ENCODE data around the gene ZNF195.
"Not testable (repeated sequence)": the region's sequence is repeated elsewhere in the genome, so short reads cannot be mapped to it uniquely, and the experiment has no call there.

The ZNF195 gene

DNA sequence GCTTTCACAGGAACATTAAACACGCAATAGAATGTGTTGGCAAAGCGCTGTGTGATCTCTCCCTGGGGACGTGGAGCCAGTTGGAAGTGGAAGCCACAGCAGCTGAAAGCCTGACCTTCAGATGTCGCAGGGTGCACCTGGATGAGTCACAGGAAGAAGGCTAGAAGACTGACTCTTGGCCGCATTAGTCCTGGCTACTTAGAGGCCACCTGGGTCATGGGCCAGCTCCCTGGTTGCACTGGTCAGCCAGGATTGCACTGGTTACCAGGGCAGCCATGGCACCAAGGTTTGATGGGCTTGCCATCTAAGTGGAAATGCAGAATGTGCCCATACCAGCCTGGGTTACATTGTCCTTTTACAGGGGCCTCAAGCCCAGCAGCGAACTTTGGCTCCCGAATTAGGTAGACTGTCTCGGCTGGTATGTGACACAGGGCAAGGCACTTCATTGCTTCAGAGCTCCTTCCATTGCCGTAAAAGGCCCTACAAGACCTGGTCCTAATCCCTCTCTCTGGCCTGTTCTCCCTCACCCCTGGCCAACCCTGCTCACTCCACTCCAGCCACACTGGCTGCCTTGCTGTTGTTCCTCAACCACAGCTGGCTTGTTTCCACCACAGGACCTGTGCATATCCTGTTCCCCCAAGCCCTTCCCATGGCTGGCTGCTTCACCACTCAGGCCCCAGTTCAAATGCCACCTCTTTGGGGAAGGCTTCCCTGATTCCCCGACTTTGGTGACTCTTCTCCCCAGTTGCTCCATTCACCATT is 41.5 kb upstream of the ZNF195 start:
- CTCF ChIA-PET: interaction anchor here (0.7 kb wide), 1 partner anchor 79 kb away, joined by 3 read pairs; no protein-coding TSS in a partner anchor
- H3K9me3 ChIP-seq (ENCODE audit: control insufficient read depth, insufficient read depth, low read depth, low read length); H3K4me3 ChIP-seq (ENCODE audit: low read depth, low read length); POLR2A ChIA-PET; H3K4me1 ChIP-seq (ENCODE audit: control insufficient read depth, insufficient read depth, low read length); H3K27ac ChIP-seq (ENCODE audit: extremely low read depth, low read depth, low read length); H3K36me3 ChIP-seq (ENCODE audit: control insufficient read depth in 2 of 2, insufficient read depth in 1 of 2, low read length in 2 of 2): not testable (repeated sequence)
- peak; percentile 46; the same call in 1 of the 2 replicates for TF ChIP-seq ZNF623 (tag by site-specific recombination; IDR thresholded peaks at IDR 0.05)

DNA sequence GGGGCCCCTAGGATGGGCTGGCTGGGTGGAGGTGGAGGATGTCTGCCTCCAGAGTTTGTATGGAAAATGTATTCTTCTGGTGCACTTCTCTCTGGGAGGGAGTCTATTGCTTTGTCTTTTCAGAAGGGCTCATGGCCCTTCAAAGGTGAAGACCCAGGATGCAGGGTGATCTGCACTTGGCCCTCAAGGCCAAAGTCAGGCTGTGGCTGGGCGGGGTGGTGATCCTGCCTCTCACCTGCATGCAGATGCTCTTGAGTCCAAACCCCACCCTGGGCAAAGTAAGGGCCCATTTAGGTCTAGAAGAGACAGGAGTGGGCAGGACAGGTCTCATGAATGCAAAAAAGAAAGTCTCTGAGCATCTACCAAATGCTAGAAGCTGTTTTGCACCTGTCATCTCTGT is 40.5 kb upstream of the ZNF195 start:
- H3K36me3 ChIP-seq (ENCODE audit: control insufficient read depth in 2 of 2, insufficient read depth in 1 of 2, low read length in 2 of 2); H3K27ac ChIP-seq (ENCODE audit: extremely low read depth, low read depth, low read length); H3K4me1 ChIP-seq (ENCODE audit: control insufficient read depth, insufficient read depth, low read length); H3K9me3 ChIP-seq (ENCODE audit: control insufficient read depth, insufficient read depth, low read depth, low read length); H3K4me3 ChIP-seq (ENCODE audit: low read depth, low read length); POLR2A ChIA-PET: not testable (repeated sequence)
- CTCF ChIA-PET: interaction anchor here (1.5 kb wide), 1 partner anchor 11 kb away, joined by 3 read pairs; no protein-coding TSS in a partner anchor

DNA sequence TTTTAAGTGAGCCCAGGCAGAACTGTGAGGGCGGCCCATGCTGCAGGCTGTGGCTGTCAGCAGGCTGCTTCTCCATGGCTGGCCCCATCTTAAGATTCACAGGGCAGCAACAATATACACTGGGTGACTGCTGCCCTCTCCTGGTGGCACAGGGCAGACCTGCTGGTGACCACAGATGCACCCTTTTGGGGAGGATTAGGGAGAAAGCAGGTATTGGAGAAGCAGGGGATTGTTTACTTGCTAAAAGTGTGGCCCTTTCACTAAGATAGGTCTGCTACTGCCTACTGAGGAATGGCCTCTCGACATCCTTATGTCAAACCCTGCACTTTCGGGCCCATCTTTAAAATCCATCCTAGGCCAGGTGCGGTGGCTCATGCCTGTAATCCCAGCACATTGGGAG is 38.1 kb upstream of the ZNF195 start:
- H3K36me3 ChIP-seq (ENCODE audit: control insufficient read depth in 2 of 2, insufficient read depth in 1 of 2, low read length in 2 of 2); H3K4me1 ChIP-seq (ENCODE audit: control insufficient read depth, insufficient read depth, low read length); H3K27ac ChIP-seq (ENCODE audit: extremely low read depth, low read depth, low read length); POLR2A ChIA-PET; H3K4me3 ChIP-seq (ENCODE audit: low read depth, low read length); H3K9me3 ChIP-seq (ENCODE audit: control insufficient read depth, insufficient read depth, low read depth, low read length): not testable (repeated sequence)
- CTCF ChIA-PET: interaction anchor here (1.0 to 2.7 kb wide), 2 partner anchors 75 to 76 kb away, joined by 14 read pairs; no protein-coding TSS in a partner anchor
- TF ChIP-seq, protein P1, sequence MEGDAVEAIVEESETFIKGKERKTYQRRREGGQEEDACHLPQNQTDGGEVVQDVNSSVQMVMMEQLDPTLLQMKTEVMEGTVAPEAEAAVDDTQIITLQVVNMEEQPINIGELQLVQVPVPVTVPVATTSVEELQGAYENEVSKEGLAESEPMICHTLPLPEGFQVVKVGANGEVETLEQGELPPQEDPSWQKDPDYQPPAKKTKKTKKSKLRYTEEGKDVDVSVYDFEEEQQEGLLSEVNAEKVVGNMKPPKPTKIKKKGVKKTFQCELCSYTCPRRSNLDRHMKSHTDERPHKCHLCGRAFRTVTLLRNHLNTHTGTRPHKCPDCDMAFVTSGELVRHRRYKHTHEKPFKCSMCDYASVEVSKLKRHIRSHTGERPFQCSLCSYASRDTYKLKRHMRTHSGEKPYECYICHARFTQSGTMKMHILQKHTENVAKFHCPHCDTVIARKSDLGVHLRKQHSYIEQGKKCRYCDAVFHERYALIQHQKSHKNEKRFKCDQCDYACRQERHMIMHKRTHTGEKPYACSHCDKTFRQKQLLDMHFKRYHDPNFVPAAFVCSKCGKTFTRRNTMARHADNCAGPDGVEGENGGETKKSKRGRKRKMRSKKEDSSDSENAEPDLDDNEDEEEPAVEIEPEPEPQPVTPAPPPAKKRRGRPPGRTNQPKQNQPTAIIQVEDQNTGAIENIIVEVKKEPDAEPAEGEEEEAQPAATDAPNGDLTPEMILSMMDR (tag by site-specific recombination; IDR thresholded peaks at IDR 0.05): peak; percentile 55
- peak; percentile 67 for TF ChIP-seq ZNF654 (tag by site-specific recombination; IDR thresholded peaks at IDR 0.05; ENCODE audit: low read depth)

DNA sequence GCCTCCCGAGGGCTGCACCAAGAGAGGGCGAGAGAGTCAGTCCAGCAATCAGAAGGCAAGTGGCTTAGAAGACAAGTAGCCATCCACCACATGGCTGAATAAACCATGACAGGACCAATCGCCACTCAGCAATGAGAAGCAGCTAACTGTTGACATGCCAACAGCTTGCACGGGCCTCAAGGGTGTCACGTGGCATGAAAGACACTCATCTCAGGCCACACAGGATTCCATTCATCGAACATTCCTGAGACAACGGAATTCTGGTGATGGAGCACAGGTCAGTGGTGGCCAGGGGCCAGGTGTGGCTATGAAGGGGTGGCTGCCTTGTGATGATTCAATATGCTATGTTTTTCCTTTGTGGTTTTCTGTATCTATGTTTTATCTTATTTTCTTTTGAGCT is 36.4 kb upstream of the ZNF195 start:
- CTCF ChIA-PET: interaction anchor here (2.7 kb wide), 1 partner anchor 74 kb away, joined by 14 read pairs; no protein-coding TSS in a partner anchor
- H3K27ac ChIP-seq (ENCODE audit: extremely low read depth, low read depth, low read length); H3K4me3 ChIP-seq (ENCODE audit: low read depth, low read length); POLR2A ChIA-PET; H3K9me3 ChIP-seq (ENCODE audit: control insufficient read depth, insufficient read depth, low read depth, low read length); H3K4me1 ChIP-seq (ENCODE audit: control insufficient read depth, insufficient read depth, low read length); H3K36me3 ChIP-seq (ENCODE audit: control insufficient read depth in 2 of 2, insufficient read depth in 1 of 2, low read length in 2 of 2): not testable (repeated sequence)

DNA sequence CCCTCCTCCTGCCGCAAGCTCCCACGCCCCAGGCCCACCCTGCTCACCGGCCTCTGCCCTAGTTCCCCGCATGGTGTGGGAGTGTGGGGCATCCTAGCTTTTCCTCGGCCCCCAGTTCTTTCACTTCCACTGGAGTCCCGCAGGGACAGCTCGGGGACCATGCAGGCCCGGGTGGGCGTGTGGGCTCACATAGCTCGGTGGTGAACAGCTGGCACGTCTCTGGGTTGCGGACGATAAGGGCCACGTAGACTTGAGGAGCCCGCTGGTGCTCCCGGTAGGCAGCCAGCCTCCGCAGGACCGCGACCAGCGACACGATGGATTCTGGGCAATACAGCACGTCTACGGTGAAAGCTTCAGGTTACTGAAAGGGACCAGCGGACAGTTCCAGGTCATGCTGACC is 34.7 kb upstream of the ZNF195 start:
- H3K4me3 ChIP-seq (ENCODE audit: low read depth, low read length); H3K27ac ChIP-seq (ENCODE audit: extremely low read depth, low read depth, low read length); H3K4me1 ChIP-seq (ENCODE audit: control insufficient read depth, insufficient read depth, low read length); H3K36me3 ChIP-seq (ENCODE audit: control insufficient read depth in 2 of 2, insufficient read depth in 1 of 2, low read length in 2 of 2); POLR2A ChIA-PET; H3K9me3 ChIP-seq (ENCODE audit: control insufficient read depth, insufficient read depth, low read depth, low read length): not testable (repeated sequence)
- CTCF ChIA-PET: interaction anchor here (1.9 kb wide), 1 partner anchor 72 kb away, joined by 8 read pairs; no protein-coding TSS in a partner anchor

DNA sequence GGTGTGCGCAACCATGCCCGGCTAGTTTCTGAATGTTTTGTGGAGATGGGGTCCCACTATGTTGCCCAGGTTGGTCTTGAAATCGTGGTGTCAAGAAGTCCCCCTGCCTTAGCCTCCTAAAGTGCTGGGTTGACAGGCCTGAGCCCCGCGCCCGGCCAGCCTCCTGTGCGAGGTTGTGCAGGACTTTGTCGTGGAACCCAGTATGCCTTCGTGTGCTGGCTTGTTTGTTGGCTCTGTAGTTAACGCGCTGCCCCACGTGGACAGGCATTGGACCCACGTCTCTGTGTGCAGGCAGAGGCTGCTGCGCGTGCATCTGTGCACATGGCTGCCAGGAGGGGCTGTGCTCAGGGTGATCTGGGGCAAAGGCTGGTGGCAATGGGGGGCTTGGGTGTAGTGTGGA is 33.9 kb upstream of the ZNF195 start:
- CTCF ChIA-PET: interaction anchor here (1.9 kb wide), 1 partner anchor 72 kb away, joined by 8 read pairs; no protein-coding TSS in a partner anchor
- H3K4me3 ChIP-seq (ENCODE audit: low read depth, low read length): no peak overlapping the region
- H3K27ac ChIP-seq (ENCODE audit: extremely low read depth, low read depth, low read length): no peak overlapping the region
- POLR2A ChIA-PET: no interaction called here
- H3K9me3 ChIP-seq (ENCODE audit: control insufficient read depth, insufficient read depth, low read depth, low read length): no peaks in the 10 kb centered on the region
- H3K36me3 ChIP-seq (ENCODE audit: control insufficient read depth in 2 of 2, insufficient read depth in 1 of 2, low read length in 2 of 2): no peaks in the 10 kb centered on the region
- no peaks in the 10 kb centered on the region for H3K4me1 ChIP-seq (ENCODE audit: control insufficient read depth, insufficient read depth, low read length)
- TF ChIP-seq ZNF10 (tag by site-specific recombination; IDR thresholded peaks at IDR 0.05) (no peak), GLI2 (tag by site-specific recombination; IDR thresholded peaks at IDR 0.05; ENCODE audit: borderline replicate concordance, low read depth) (no peak), GLIS2 (tag by site-specific recombination; IDR thresholded peaks at IDR 0.05) (no peak), ZNF274 (IDR thresholded peaks at IDR 0.05; ENCODE audit: low read length) (no peak), ZNF274 (tag by site-specific recombination; IDR thresholded peaks at IDR 0.05; ENCODE audit: borderline replicate concordance) (no peak), ZNF837 (tag by site-specific recombination; IDR thresholded peaks at IDR 0.05) (no peak), ZNF629 (tag by site-specific recombination; IDR thresholded peaks at IDR 0.05) (no peak), BCL11A (tag by site-specific recombination; IDR thresholded peaks at IDR 0.05; ENCODE audit: low read depth) (no peak), ZEB2 (tag by site-specific recombination; IDR thresholded peaks at IDR 0.05) (no peak)
- TF ChIP-seq, protein P2, sequence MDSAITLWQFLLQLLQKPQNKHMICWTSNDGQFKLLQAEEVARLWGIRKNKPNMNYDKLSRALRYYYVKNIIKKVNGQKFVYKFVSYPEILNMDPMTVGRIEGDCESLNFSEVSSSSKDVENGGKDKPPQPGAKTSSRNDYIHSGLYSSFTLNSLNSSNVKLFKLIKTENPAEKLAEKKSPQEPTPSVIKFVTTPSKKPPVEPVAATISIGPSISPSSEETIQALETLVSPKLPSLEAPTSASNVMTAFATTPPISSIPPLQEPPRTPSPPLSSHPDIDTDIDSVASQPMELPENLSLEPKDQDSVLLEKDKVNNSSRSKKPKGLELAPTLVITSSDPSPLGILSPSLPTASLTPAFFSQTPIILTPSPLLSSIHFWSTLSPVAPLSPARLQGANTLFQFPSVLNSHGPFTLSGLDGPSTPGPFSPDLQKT (IDR thresholded peaks at IDR 0.05; ENCODE audit: borderline replicate concordance, low read depth, low read length): no peak
- TF ChIP-seq, protein P3, sequence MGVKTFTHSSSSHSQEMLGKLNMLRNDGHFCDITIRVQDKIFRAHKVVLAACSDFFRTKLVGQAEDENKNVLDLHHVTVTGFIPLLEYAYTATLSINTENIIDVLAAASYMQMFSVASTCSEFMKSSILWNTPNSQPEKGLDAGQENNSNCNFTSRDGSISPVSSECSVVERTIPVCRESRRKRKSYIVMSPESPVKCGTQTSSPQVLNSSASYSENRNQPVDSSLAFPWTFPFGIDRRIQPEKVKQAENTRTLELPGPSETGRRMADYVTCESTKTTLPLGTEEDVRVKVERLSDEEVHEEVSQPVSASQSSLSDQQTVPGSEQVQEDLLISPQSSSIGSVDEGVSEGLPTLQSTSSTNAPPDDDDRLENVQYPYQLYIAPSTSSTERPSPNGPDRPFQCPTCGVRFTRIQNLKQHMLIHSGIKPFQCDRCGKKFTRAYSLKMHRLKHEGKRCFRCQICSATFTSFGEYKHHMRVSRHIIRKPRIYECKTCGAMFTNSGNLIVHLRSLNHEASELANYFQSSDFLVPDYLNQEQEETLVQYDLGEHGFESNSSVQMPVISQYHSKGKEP (tag by site-specific recombination; IDR thresholded peaks at IDR 0.05): no peak
